Stimulated activated CD8-positive, alpha-beta memory T cell treated with anti-CD3 and anti-CD28 coated beads, Interleukin-15, amount 100 ng/mL, for 1 hour (primary cell): ENCODE measurements around the gene RYR1.
A peak's percentile ranks its signal among the peaks of the same experiment; 100 is the strongest.
"Not testable (repeated sequence)": the region's sequence is repeated elsewhere in the genome, so short reads cannot be mapped to it uniquely, and the experiment has no call there.

ENCODE experiments used
- DNase-seq: peaks from one replicate; pipeline ENCODE4 v3.0.0-alpha.2; 2020; ENCODE audit warnings: low read depth

RYR1 gene

DNA sequence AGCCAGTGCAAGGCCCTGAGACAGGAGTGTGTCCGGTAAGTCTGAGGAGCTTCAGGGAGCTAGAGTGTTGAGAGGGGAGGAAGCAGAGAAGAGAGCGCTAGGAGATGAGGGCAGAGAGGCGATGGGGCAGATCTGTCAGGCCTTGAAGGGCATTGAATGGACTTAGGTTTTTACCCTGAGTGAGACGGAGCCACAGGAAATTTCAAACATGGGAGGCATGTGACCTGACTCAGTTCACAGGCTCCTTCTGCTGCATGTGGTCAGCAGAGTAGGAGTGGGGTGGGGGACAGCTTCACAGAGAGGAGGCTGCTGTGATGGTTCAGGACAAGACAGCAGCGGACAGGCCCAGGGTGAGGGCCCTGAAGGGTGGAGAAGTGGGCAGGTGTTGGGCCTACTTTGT lies 33.1 kb upstream of the RYR1 start:
- no peak for DNase-seq

DNA sequence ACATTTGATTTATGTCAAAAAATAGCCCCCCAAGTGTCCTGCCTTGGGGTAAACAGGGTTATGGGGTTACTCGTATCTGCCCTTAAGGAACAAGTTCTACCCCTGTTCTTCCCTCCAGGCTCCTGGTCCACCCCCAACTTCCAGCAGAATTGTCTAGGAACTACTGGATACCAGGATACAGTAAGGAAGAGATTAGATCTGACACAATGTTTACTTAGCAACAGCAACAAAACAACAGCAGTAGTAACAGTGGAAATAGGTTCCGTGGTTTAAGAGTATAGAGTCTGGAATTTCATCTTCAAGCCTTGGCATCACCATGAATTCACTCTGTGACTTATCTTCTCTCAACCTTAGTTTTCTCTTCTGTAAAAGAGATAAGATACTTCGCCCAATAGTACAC lies 32.3 kb upstream of the RYR1 start:
- DNase-seq: no peak

DNA sequence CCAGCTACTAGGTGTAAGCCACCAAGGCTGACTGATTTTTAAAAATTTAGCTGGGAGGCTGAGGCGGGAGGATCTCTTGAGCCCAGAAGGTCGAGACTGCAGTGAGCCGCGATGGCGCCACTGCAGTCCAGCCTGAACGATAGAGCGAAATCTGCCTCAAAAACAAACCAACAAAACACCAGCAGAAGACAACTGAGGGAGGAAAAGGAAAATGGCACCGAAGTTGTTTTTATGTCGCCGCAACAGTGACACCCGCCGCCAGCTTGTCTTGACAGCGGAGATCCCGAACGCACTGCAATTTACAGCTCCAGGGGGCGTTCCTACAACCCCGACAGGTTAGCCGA lies 30.9 kb upstream of the RYR1 start:
- DNase-seq: no peak

DNA sequence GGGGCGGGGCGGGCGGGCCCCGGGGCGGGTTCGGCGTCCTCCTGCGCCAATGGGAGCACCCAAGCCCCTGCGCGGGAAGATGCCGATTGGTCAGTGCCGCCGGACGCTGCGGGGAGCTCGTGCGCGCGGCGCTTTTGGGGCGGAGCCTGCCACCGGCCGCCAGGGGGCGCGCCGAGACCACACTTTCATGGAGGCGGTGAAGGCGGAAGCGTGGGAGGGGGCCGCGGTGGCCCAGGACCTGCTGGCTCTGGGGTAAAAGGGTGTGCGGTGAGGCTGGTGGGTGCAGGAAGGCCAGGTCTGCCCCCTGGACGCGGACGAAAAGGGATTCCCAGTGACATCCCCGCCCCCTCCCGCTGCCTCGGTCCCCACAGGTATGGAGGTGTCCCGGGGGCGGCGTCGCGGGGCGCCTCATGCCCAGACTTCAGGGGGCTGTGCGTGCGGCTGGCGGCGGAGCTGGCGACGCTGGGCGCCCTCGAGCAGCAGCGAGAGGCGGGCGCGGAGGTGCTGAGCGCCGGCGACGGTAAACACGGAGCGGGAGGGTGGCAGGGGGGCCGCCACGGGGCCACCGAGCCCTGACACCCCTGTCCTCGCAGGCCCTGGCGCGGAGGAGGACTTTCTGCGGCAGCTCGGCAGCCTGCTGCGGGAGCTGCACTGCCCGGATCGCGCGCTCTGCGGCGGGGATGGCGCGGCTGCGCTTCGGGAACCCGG lies 30.4 kb upstream of the RYR1 start, which contains the start of gene FAM98C:
FAM98C (plus strand) TSS at position 127 of the 708 bp plus-strand sequence; CDS start at position 188, 61 bp downstream.
- DNase-seq: peak; percentile 87

DNA sequence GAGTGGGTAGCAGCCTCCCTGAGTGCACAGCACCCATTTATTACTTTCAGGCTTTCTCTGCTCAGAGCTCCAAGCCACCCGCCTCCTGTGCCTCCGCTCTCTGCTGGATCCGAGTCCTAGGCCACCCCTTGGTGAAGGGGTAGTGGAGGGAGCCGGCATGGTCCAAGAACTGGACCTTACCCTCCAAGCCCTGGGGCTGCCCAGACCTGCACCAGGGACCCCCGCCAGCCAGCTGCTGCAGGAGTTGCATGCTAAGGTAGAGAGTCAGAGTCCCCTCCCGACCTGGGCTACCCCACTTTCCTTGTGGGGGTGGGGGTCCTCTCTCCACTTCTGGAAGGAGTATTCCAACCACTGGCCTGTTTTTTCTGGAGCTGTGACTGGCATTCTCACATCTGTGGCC lies 28.6 kb upstream of the RYR1 start:
- DNase-seq: no peak

DNA sequence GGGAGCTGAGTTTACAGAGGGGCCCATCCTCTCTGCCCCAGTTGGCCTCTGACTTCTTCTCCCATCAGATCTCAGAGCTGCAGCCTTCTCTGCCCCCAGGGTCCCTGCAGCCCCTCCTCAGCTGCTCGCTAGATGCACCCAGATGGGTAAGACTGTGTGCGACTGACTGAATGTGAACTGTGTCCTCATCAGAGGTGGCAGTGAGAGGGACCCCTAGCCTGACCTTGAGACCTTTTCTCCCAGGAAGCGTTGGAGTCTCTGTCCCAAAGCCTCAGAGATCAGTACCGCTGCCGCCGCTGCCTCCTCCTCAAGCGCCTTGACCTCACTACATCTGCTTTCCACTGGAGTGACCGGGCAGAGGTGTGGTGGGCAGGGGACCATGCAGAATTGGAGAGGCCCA lies 28.2 kb upstream of the RYR1 start:
- no peak for DNase-seq

DNA sequence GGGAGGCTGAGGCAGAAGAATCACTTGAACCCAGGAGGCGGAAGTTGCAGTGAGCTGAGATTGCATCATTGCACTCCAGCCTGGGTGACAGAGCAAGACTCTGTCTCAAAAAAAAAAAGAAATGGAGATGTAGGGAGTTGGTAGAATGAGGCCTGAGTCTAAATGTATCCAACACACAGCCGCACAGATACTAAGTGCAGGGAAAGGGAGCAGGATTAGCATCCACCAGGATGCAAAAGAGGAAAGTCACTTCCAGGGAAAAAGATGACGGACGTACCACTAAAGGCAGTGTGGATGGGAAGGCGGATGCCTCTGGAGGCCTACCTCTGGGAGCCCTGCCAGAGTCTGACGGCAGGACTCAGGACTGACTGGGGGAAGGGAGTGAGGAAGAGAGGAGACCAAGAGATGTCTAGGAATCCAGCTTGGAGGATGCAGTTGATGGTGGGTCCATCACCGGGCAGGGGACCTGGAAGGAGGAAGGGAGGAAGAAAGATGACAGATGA lies 23.8 kb upstream of the RYR1 start:
- no peak for DNase-seq

DNA sequence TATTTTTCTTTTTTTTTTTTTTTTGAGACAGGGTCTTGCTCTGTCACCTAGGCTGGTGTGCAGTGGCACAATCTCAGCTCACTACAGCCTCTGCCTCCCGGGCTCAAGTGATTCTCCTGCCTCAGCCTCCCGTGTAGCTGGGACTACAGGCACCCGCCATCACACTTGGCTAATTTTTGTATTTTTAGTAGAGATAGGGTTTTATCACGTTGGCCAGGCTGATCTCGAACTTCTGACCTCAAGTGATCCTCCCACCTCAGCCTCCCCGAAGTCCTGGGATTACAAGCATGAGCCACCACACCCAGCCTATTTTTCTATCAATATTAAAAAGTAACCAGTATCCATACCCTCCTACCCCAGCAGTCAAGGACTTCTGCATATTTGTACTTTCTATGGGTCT lies 23.1 kb upstream of the RYR1 start:
- DNase-seq: not testable (repeated sequence)

DNA sequence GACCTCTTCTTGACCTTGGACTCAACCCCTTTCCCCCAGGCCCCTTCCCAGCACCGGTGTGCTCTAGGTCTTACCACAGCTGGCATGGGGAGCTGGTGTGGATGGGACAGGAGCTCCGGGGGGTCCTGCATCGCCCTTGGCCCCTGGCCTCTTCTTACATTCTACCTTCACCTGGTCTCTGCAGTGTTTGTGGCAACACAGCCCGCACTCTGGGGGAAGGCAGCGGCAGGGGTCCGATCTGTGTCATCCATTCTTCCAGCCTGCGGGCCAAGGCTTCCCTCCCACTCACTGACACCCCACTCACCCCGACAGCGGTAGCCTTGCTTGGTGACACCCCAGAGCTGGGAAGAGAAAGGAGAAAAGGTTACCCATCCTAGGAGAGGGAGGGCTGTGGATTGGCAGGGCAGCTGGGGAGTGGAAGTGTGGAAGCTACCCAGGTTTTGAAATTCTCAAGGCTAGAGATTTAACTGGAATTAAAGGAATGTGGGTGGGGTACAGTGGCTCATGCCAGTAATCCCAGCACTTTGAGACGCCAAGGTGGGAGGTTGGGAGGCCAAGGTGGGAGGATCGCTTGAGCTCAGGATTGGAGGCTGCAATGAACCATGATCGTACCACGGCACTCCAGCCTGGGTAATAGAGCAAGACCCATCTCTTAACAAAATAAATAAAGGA lies 22.3 kb upstream of the RYR1 start:
- DNase-seq: no peak

DNA sequence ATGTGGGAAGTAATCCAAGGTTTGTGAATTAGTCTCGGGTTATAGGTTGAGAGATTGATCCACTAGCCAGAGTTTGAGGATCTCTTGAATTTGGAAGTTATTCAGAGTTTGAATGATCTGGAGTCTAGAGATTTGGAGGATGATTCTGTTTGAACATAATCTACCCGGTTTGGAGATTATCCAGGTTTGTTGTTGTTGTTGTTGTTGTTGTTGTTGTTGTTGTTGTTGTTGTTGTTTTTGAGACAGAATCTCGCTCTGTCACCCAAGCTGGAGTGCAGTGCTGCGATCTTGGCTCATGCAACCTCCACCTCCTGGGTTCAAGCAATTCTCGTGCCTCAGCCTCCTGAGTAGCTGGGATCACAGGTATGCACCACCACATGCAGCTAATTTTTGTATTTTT lies 21.6 kb upstream of the RYR1 start:
- DNase-seq: not testable (repeated sequence)

DNA sequence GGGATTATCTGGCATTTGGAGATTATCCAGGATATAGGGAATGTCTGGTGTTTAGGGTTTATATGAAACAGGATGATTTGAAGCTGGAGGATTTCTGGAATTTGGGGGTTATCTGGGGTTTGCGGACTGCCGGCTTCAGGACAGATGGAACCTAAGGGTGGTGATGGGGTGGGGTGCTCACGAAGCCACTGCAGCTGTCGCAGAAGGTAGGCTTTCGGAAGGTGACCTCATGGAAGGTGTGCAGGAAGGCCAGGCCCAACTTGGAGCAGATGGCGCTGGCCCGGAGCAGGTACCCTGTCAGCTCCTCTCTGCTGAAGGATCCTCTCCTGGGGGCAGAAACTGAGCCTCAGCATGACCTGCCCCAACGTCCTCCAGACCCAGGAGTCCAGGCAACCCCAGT lies 21.0 kb upstream of the RYR1 start:
- DNase-seq: no peak

DNA sequence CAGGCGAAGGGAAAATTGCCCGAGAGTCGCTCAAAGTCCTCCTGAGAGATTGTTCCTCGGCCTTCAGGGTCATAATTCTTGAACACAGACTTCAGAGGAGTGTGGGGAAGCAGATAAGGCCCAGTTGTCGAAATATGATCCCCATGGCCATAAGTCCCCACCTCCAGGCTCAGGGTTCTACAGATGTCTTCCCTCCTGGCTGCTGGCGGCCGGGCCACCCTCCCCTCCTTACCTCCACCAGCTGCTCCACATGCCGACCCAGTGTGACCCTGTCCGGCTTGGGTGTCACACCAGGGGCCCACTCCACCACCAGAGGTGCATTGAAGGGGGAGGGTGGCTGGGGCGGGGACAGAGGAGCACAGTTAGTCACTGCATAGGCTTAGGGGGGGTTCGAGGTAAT lies 20.5 kb upstream of the RYR1 start:
- DNase-seq: no peak

DNA sequence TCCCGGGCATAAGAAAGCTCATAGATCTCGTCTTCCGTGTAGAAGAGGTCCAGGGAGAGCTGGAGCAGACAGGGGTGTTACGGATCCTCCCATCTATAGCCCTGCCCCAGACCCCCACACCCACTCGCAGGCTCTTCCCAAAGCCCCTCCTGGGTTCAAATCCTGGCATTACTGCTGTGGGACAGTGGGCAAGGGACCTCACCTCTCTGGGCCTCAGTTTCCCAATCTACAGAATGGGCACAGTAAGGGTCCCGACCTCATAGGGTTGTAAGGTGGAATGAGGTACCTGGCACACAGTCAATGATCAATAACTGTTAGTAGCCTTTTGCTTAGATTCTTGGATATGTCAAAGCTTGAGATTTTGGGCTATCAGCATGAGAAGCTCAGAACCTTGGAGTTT lies 20.1 kb upstream of the RYR1 start:
- no peak for DNase-seq

DNA sequence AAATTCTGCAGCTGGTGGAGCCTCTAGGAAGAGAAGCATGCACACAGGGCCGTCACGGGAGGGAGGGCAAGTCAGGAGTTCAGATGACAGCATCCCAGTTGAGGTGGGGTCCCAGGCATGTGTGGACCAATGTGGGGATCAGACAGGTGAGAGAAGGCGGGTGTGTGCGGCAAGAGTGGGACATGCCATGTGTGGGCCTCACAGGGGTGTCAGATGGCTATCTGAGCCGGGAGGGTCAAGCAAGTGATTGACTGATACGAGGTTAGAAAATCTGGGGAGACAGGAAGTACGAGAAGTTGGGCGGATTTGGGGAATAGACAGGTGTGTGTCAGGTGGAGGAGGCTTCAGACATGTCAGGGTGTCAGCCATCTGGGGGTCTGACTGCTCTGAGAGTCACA lies 16.3 kb upstream of the RYR1 start:
- DNase-seq: no peak

DNA sequence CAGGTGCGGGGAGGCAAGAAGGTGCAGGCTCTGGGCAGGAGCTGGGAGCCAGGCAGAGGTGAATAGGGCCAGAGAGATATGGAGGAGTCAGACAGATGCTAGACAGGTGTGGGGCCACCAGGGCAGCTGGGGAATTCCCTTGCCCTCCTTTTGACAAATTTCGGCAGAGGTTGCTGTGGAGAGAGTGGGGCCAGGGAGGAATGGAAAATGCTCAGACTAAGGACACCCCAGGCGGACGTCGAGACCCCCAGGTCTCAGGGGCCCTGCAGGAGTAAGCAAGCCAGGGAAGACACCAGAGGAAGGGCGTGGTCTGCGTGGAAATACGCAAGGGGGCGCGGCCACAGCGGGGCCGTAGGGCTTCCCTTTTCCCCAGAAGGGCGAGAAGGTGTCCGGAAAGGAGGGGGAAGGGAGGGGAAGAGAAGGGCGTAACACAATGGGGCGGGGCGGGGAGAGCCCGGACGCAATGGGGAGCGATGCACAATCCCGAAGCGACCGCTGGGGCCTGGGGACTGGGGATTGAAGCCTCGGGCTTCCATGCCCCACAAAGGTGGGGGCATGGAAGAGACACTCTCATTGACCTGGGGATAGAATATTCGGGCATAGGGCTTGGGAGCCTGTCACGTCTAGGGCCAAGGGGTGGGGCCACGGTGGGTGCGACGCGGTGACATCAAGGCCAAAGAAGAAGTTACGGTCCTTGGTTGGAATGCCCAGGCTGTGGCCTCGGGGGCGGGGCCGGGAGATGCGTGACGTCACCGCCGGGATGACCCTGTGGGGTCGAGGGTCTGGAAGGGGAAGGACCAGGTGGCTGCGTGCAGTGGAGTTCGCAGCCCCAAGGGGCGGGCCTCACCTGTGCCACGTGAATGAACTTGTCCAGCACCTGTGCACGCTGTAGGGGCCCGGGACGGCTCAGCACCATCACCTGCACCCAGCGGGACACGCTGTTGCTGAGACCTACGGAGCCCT lies 15.7 kb upstream of the RYR1 start:
- no peak for DNase-seq

DNA sequence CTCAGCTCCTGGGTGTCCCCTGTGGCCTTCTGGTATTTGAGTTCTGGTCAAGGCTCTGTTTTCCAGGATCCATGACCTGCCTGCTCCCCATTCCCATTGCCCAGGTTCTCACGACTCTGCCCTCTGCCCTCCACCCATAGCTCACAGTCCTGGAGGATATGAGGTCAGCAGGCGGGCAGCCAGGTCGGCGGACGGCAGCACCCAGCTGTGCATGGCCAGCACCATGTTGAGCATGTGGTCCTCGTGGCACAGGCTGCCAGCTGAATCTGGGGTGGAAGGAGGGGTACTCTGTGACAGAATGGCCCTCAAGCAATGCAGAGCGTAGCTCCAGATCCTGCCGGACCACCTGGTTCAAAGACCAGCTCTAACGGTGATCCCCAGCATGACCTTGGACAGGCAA lies 12.6 kb upstream of the RYR1 start:
- no peak for DNase-seq

DNA sequence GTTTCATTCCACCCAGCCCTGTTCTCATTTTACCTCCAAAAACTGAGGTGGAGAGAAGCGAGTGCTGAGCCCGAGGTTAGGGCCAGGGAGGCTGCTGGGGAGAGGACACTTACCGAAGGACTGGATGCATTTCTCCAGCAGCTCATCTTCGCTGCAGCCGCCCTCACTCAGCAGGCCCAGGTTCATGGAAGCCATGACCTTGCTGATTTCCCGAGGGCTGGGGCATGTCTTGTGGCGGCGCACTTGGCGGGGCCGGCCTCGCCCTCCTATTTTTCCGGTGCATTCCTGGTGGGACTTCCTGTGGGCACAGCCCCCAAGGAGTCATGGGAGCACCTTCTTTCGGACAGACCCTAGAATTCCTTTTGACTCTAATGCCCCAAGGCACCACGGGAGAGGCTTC lies 11.6 kb upstream of the RYR1 start:
- DNase-seq: no peak

DNA sequence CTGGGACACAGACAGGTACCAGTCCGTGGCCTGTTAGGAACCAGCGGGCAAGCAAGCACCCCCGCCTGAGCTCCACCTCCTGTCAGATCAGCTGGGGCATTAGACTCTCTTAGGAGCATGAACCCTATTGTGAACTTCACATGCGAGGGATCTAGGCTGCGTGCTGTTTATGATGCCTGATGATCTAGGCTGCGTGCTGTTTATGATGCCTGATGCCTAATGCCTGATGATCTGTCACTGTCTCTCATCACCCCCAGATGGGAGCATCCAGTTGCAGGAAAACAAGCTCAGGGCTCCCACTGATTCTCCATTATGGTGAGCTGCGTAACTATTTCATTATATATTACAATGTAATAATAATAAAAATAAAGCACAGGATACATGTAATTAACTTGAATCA lies 11.1 kb upstream of the RYR1 start:
- DNase-seq: no peak

DNA sequence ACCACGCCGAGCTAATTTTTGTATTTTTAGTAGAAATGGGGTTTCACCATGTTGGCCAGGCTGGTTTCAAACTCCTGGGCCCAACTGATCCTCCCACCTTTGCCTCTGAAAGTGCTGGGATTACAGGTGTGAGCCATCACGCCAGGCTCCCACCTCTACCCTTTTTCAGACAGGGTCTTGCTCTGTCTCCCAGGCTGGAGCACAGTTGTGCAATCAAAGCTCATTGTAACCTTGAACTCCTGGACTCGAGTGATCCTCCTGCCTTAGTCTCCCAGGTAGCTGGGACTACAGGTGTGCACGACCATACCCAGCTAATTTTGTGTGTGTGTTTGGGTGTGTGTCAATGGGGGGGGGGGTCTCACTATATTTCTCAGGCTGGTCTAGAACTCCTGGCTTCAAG lies 9.2 kb upstream of the RYR1 start:
- DNase-seq: no peak

DNA sequence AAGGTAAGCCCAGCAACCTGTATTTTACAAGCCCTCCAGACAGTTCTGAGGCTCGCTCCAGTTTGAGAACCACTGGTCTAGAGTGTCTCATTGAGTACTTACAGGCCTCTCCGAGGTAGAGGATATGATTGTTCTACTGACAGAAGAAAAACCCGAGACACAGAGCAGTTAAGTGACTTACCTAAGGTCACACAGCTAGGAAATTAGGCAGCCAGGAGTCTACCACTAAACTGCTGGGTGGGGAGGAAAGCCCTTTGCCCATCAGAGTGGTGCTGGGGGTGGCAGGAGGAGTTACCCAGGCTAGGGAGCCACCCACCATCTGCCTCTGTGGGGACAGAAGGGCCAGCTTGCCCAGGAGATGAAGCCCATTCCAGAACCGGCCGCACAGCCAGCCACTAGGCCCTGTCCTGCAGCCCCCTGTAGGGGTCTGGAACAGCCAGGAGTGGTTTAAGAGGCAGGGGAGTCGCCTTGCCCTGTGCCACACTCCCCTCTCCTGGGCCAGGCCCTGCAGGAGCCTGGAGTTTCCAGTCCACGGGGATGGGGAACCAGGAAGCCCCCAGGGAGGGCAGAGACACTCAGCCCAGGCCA lies 8.2 kb upstream of the RYR1 start:
- no peak for DNase-seq

DNA sequence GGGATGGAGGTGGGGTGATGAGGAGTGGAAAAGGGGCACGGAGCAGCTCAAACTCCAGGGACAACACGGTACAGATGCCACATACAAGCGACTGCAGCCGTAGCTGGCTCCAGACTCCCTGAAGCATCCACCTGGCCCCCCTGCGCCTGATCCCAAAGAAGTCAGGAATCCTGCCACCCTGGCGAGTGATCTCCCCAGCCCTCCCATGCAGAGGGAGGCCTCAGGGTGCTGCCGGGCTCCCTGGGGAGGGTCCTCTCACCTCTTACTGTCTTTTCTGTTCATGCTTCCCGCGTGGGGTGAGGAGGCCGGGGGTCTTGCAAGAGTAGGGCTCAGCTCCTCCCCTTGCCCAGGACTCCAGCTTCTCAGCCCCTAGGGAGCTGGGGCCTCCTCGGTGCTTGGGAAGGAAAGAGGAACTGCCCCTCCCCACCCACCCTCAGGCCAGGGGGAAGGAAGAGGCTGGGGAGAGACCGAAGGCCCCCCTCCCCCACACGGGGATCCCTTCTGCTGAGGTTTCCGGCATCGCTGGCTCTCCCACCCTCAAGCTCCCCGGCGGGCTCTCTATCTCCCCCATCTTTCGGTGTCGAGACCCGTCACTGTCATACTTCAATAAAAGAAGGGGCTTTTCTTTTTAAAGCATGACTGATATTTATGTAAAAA lies 7.6 kb upstream of the RYR1 start, which contains the start of gene RASGRP4:
RASGRP4 (minus strand) TSS at position 410 of the 657 bp plus-strand sequence; CDS start at position 282, 128 bp downstream.
- DNase-seq: no peak
